Kidney (tissue), 14 donors: Measurements from ENCODE around the gene GAB2. TPM values are rescaled to one million over a fixed set of nuclear protein-coding genes. Genes with fewer than 3 reads are reported as not detected.

Source experiments
- DNase-seq, 5 donors: peaks; one replicate each; pipeline ENCODE4 v3.0.0-alpha.2; 2013 to 2020
- FAIRE-seq: peaks from 2 replicates; lab custom pipeline; 2012; peaks lifted over from hg19 to GRCh38; lab: Jason Lieb, UNC
- H3K27ac ChIP-seq, 2 donors: one replicate each; pipeline ENCODE4 v1.7.0; 2013; ENCODE audit warnings: low read depth in 2 of 2, low read length in 2 of 2, inconsistent platforms in 1 of 2
- H3K27me3 ChIP-seq: one replicate; pipeline ENCODE4 v1.7.1; 2013; ENCODE audit warnings: low read length, inconsistent platforms; ENCODE audit not compliant: control insufficient read depth, insufficient read depth
- H3K36me3 ChIP-seq, 3 donors: one replicate each; pipeline versions ENCODE4 v1.7.0 to v1.7.1; 2013; ENCODE audit warnings: low read length in 3 of 3, control low read depth in 1 of 3, inconsistent platforms in 1 of 3; ENCODE audit not compliant: insufficient read depth in 3 of 3, control insufficient read depth in 2 of 3
- H3K4me1 ChIP-seq, 3 donors: one replicate each; pipeline versions ENCODE4 v1.7.0 to v1.7.1; 2013; ENCODE audit warnings: low read length in 3 of 3, inconsistent platforms in 1 of 3, low read depth in 1 of 3; ENCODE audit not compliant: control insufficient read depth in 2 of 3, insufficient read depth in 2 of 3
- H3K4me3 ChIP-seq, 3 donors: one replicate each; pipeline versions ENCODE4 v1.7.0 to v1.8.1; 2013; ENCODE audit warnings: low read length in 3 of 3, control low read depth in 1 of 3, inconsistent platforms in 1 of 3
- H3K9ac ChIP-seq, 3 donors: one replicate each; pipeline versions ENCODE4 v1.7.0 to v1.7.1; 2013; ENCODE audit warnings: low read length in 3 of 3, control low read depth in 1 of 3, inconsistent platforms in 1 of 3
- H3K9me3 ChIP-seq, 3 donors: one replicate each; pipeline versions ENCODE4 v1.7.0 to v1.7.1; 2013; ENCODE audit warnings: low read length in 3 of 3, control low read depth in 1 of 3, inconsistent platforms in 1 of 3; ENCODE audit not compliant: control insufficient read depth in 2 of 3, insufficient read depth in 1 of 3
- intact Hi-C: fragments of 100-400 bp; cut with DNase I; formaldehyde crosslinking; loops from one replicate; pipeline ENCODE4 v1.11.1; 2022
- polyA plus RNA-seq: library from polyadenylated mRNA; stranded (reverse); fragments of 350-450 nt; fragmentation: Illumina TruSeq; extraction: RNeasy Lipid Tissue Mini Kit (QIAGEN cat#74804); gene quantifications from one replicate; pipeline ENCODE4 v1.2.3, GENCODE V29; 2014; ENCODE audit warnings: low read depth, low replicate concordance; ENCODE audit not compliant: insufficient read depth
- total RNA-seq: library from RNA; stranded (reverse); fragmentation: NEBNext Ultra II Directional; extraction: Animal tissue kit (Norgen Biotek cat#: 25700); gene quantifications from one replicate; pipeline ENCODE4 v1.2.1, GENCODE V29; 2021
- TF ChIP-seq, protein P1 (sequence below): IDR thresholded peaks from 3 replicates; pipeline ENCODE4 v1.5.1; 2012; ENCODE audit warnings: mild to moderate bottlenecking, moderate library complexity, borderline replicate concordance; ENCODE audit not compliant: insufficient read depth; ENCODE audit errors: extremely low read depth
- donor health status: control.
- donor health status: control.
- donor health status: control.
- donor health status: control.
- donor health status: control.
- donor health status: DM: yes; HTN: yes; CAD: no.
- donor health status: Normal renal cell carcinoma (clear cell type).

Gene GAB2
- total and polyA plus RNA-seq, 2 donors from 2014 or later: 3.3 to 23.6 TPM

DNA sequence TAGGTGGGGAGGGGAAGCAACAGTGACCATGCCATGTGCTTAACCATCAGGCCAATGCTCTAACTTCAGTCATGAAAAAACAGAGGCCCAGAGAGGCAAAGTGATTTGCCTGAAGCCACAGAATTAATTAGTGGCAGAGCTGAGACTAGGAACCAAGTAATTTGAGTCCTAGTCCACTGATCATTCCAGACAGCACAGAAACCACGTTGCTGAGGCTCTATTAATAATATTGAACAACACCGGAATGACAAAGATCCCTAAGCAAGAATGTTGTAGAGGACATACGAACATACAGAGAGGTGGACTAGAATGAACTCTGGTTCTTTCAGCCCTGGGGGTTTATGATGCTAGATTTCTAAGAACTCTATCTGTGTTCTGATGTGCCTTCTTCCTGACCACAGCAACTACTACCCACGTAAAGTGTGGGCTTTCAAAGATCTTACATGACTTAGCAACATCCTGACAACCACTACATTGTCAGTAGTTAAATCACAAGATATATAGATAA, 92.3 kb downstream of the GAB2 start:
- no peak for DNase-seq
- no peaks in the 10 kb centered on the region for H3K36me3 ChIP-seq
- H3K9me3 ChIP-seq: no peaks in the 10 kb centered on the region
- no peak overlapping the region for H3K9ac ChIP-seq
- H3K4me1 ChIP-seq: no peaks in the 10 kb centered on the region
- TF ChIP-seq, protein P1, sequence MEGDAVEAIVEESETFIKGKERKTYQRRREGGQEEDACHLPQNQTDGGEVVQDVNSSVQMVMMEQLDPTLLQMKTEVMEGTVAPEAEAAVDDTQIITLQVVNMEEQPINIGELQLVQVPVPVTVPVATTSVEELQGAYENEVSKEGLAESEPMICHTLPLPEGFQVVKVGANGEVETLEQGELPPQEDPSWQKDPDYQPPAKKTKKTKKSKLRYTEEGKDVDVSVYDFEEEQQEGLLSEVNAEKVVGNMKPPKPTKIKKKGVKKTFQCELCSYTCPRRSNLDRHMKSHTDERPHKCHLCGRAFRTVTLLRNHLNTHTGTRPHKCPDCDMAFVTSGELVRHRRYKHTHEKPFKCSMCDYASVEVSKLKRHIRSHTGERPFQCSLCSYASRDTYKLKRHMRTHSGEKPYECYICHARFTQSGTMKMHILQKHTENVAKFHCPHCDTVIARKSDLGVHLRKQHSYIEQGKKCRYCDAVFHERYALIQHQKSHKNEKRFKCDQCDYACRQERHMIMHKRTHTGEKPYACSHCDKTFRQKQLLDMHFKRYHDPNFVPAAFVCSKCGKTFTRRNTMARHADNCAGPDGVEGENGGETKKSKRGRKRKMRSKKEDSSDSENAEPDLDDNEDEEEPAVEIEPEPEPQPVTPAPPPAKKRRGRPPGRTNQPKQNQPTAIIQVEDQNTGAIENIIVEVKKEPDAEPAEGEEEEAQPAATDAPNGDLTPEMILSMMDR: no peak
- intact Hi-C loops: no loop called here
- no peak for FAIRE-seq
- no peaks in the 10 kb centered on the region for H3K27me3 ChIP-seq
- no peak overlapping the region for H3K27ac ChIP-seq
- H3K4me3 ChIP-seq: no peak overlapping the region

DNA sequence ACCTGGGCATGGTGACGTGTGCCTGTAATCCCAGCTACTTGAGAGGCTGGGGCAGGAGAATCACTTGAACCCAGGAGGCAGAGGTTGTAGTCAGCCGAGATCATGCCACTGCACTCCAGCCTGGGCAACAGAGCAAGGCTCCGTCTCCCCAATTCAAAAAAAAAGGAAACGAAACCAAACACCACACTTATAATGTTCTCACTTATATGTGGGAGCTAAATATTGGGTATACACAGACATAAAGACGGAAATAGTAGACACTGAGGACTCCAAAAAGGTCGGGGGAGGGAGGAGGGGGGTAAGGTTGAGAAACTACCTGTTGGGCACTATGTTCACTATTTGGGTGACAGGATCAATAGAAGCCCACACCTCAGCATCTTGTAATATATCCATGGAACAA, 94.3 kb downstream of the GAB2 start:
- H3K4me3 ChIP-seq: no peak overlapping the region
- H3K9me3 ChIP-seq: no peaks in the 10 kb centered on the region
- no peak for DNase-seq
- TF ChIP-seq, protein P1: no peak
- H3K27me3 ChIP-seq: no peaks in the 10 kb centered on the region
- H3K36me3 ChIP-seq: no peaks in the 10 kb centered on the region
- no peak overlapping the region for H3K27ac ChIP-seq
- H3K4me1 ChIP-seq: peaks cover 0 to 4% (median 4%) of the 10 kb centered on the region in 3 donors
- FAIRE-seq: no peak
- H3K9ac ChIP-seq: no peak overlapping the region
- intact Hi-C loops: no loop called here

DNA sequence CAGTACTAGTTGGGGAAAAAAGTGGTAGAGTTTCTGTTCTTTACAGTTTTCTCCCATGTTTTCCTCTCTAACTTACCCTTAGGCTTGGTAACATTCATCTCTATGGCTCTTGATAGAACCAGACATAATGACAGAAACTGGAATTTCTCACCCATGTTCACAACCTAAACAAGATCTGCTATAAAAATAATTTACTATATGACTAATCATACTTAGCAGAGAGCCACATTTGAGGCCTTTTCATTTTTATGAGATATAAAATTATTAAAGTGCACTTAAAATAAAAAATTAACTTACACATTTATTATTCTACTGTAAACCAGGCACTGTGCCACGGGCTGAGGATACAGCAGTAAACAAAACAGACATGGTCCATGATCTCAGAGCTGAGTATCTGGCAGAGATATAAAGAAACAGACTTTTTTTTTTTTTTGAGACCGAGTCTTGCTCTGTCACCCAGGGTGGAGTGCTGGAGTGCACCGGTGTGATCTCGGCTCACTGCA, 98.1 kb downstream of the GAB2 start:
- H3K4me1 ChIP-seq: peaks cover 0 to 5% (median 4%) of the 10 kb centered on the region in 3 donors
- no peak for FAIRE-seq
- H3K27me3 ChIP-seq: no peaks in the 10 kb centered on the region
- H3K36me3 ChIP-seq: no peaks in the 10 kb centered on the region
- peak in 1 of 5 donors; percentile 73 for DNase-seq
- TF ChIP-seq, protein P1: no peak
- no peak overlapping the region for H3K27ac ChIP-seq
- no peaks in the 10 kb centered on the region for H3K9me3 ChIP-seq
- intact Hi-C loops: no loop called here
- no peak overlapping the region for H3K9ac ChIP-seq
- no peak overlapping the region for H3K4me3 ChIP-seq
